ENCODE results near the gene ZNF30.
"Not testable (repeated sequence)": the region's sequence is repeated elsewhere in the genome, so short reads cannot be mapped to it uniquely, and the experiment has no call there.

ZNF30 gene

DNA sequence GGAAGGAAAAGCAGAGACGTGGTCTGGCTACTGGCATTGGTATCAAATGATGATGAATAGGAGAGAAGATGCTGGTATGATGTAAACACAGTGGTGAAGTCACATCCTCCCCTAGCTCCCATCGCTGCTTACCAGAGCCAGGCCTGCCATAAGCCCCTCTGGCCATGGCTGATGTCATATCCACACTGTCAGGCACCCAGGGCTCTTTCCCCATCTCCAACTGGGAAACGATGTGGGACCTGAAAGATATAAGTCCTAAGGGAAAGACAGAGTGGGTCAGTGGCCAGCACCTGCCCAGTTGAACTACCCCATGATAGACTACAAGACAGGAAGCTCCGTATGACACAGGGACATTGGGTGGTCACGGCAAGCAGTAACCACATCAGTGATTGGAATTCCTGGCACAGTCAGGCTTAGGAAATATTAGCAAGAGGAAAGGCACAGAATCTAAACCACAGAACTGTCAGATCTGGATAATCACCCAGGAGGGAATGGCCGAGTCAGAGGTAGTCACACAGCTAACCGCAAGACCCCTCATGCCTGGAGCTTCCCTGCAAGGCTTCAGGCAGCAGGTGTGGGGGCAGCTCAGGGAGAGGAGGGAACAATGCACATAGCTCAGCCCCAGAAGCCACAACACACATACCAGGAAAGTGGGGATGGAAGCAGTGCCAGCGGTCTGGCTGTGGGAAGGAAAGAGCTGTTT is 33.6 kb downstream of the ZNF30 start:
- no peak for DNase-seq (ENCODE audit: low spot score)

GRCh38 chr19:34960940-34961679 is 34.4 kb downstream of the ZNF30 start:
- DNase-seq (ENCODE audit: low spot score): no peak

- no peak for DNase-seq (ENCODE audit: low spot score)
These were observed 35.3 kb downstream of the ZNF30 start for GRCh38 chr19:34961775-34962686.

DNA sequence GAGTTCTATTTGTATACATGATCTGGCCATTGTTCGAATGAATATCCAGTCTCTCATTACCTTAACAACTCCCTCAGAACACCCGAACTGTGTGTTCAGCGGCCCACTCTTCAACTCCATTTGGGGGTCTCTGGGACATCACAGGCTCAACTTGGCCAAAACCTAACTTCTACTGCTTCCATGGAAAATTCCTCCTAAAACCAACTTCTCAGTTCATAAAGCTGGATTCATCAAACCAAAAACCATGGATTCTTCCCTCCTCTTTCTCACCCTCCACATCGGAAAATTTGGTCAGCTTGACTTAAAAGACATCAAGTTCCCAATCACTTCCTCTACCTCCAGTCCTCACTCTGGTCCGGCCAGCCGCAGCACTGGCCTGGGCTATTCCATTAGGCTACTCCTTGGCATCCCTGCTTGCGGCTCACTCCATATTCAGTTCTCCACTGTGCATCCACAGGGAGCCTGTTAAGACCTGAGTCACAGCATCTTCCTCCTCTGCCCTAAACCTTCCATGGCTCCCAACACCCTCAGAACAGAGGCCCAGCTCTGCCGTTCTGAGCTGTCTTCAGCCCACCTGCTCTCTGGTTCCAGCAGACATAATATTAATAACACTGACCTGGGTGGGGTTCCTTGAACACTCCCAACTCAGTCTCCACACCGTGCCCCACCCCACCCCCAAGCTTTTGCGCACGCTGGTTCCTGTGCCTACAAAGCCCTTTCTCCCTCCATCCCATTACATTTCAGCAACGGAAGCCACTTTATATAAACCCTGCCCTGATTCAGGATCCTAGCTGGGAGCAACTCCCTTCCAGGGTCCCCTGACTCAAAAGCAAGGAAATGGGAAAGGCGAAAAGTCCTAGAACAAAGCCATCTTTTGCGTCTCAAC is 36.2 kb downstream of the ZNF30 start:
- no peak for DNase-seq (ENCODE audit: low spot score)

DNA sequence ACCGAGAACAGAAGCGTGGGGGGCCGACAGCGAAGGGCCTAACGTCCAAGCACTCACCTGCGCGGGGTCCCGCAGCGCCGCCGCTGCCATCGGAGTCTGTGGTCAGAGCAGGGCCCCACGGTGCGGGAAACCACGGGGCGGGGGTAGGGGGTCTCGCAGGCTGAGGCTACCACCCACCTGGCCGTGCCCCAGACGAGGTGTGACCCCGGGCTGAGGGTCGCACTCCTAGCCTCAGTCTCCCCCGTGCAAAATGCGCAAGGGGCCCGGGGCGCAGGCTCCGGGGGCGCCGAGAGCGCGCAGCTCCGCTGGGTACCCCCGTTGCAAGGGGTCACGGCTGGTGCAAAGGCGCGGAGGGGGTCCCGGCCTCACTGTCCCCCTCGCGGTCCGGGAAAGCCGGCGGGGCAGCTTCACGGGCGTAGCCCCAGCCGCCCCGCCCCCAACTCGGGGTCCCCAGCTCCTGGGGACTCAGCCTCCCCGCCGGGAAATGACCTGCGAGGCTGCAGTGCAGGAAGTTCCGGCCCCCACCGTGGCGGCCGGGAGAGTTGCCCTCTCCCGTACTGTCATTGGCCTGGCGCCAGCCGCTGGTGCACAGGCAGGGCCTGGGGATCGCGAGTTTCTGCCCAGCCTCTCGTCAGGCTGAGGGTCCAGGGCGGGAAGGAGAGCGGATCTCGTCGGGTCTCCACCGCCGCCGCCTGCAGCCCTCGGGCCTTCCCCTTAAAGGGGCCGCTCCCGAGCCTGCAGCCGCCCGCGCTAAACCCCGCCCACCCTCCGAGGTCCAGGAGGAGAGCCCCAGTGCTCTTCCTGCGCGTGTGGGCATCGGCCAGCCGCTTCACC is 37.1 kb downstream of the ZNF30 start, which contains the start of gene ZNF792:
Gene ZNF792 (minus strand): TSS at position 657 of the 834 bp plus-strand sequence. CDS start 567 bp downstream, at position 90.
- DNase-seq (ENCODE audit: low spot score): peak; percentile 93

GRCh38 chr19:34964598-34964997 is 37.9 kb downstream of the ZNF30 start:
- DNase-seq (ENCODE audit: low spot score): no peak

DNA sequence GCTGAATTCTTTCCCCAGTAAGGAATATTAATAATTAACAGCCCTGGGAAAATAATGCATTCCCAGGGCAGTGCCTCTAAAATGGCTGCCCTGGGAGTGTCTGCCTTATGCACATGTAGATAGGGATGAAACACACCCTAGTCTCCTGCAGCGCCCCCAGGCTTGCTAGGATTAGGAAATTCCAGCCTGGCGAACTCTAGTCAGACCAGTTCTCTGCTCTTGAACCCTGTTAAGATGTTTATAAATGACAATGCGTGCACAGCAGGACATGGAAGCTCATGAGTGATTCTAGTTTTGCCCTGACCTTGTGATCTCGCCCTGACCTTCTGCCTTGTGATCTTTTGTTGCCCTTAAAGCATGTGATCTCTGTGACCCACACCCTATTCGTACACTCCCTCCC is 38.8 kb downstream of the ZNF30 start:
- not testable (repeated sequence) for DNase-seq (ENCODE audit: low spot score)

- no peak for DNase-seq (ENCODE audit: low spot score)
These were observed 40.8 kb downstream of the ZNF30 start for GRCh38 chr19:34967551-34967950.

- DNase-seq (ENCODE audit: low spot score): no peak
These were observed 43.0 kb downstream of the ZNF30 start for GRCh38 chr19:34969721-34970120.

- not testable (repeated sequence) for DNase-seq (ENCODE audit: low spot score)
These were observed 43.6 kb downstream of the ZNF30 start for GRCh38 chr19:34970185-34970780.

- DNase-seq (ENCODE audit: low spot score): no peak
These were observed 45.5 kb downstream of the ZNF30 start for GRCh38 chr19:34972163-34972705.

GRCh38 chr19:34974646-34975045 is 47.9 kb downstream of the ZNF30 start:
- DNase-seq (ENCODE audit: low spot score): no peak

GRCh38 chr19:34975056-34975455 is 48.4 kb downstream of the ZNF30 start:
- DNase-seq (ENCODE audit: low spot score): no peak

- no peak for DNase-seq (ENCODE audit: low spot score)
These were observed 49.9 kb downstream of the ZNF30 start for GRCh38 chr19:34976611-34977010.

GRCh38 chr19:34979819-34980640 is 53.3 kb downstream of the ZNF30 start:
- DNase-seq (ENCODE audit: low spot score): no peak

DNA sequence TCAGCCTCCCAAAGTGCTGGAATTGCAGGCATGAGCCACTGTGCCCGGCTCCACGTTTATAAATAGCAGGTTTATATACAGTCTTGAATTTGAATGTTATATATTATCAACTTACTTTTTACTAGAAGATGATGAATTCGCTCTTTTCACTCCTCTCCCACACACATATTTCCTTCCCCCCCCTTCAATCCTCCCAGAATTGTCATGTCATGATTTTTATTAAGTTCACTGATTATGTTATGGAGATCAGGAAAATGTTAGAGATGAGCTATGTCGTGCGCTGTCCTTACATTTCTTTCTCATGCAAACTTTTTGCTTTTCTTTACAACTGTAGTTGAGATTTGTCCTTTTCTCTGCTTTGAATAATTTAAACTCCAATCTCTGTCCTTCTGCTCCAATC is 55.6 kb downstream of the ZNF30 start:
- DNase-seq (ENCODE audit: low spot score): no peak

DNA sequence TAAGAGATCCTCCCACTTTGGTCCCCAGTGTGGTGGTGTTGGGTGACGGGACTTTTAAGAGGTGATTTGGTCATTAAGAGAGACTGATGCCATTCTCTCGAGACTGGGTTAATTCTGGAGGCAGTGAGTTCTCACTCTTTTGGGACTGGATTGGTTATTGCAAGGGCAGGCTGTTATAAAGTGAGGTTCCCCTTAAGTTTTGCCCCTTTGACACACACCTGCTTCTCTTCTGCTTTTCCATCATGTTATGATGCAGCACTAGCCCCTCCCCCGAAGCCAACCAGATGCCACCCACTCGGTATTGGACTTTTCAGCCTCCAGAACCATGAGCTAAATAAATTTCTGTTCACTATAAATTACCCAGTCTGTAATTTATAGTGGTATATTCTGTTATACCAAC is 57.1 kb downstream of the ZNF30 start:
- no peak for DNase-seq (ENCODE audit: low spot score)

DNA sequence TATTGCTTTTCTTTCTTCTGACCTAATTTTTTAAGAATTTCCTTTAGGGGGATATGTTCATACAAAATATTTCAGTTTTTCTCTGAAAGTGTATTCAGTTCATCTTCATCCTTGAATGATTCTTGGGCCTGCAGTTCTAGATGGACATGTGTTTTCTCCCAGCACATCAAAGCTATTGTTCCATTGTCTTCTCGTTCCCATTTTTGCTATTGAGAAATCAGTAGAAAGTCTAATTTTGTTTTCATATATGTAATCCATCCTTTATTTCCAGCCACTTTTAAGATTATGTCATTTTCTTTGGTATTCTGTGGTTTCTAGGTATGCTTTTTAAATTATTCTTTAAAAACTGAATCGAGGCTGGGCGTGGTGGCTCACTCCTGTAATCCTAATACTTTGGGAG is 57.6 kb downstream of the ZNF30 start:
- no peak for DNase-seq (ENCODE audit: low spot score)
